Peyer's patch (tissue), 4 donors: Measurements from ENCODE around the gene OPCML. TPM values are rescaled to one million over a fixed set of nuclear protein-coding genes. Genes with fewer than 3 reads are reported as not detected.

Experiments used
- DNase-seq, 3 donors: peaks; one replicate each; pipeline ENCODE4 v3.0.0-alpha.2; 2017 to 2019
- H3K27ac ChIP-seq, 4 donors: fragments of 200-600 bp; sonication (generic); one replicate each; pipeline ENCODE4 v1.5.1; 2016 to 2019
- H3K27me3 ChIP-seq, 2 donors: fragments of 200-600 bp; sonication (generic); one replicate each; pipeline ENCODE4 v1.5.1; 2019
- H3K36me3 ChIP-seq, 3 donors: fragments of 200-600 bp; sonication (generic); one replicate each; pipeline ENCODE4 v1.5.1; 2016 to 2019
- H3K4me1 ChIP-seq, 4 donors: fragments of 200-600 bp; sonication (generic); one replicate each; pipeline ENCODE4 v1.5.1; 2016 to 2019
- H3K4me3 ChIP-seq, 4 donors: fragments of 200-600 bp; sonication (generic); 1 replicate in 3 of 4; 2 replicates in 1 of 4; pipeline ENCODE4 v1.5.1; 2016 to 2019; ENCODE audit warnings: mild to moderate bottlenecking in 1 of 4
- H3K9me3 ChIP-seq, 4 donors: fragments of 200-600 bp; sonication (generic); one replicate each; pipeline ENCODE4 v1.5.1; 2016 to 2019; ENCODE audit warnings: mild to moderate bottlenecking in 1 of 4
- CTCF ChIP-seq, 6 experiments: fragments of 450-650 bp in 4 of 6; fragments of 200-600 bp in 2 of 6; sonication (generic) in 1 of 6; IDR thresholded peaks; one replicate each; pipeline ENCODE4 v1.5.1; 2017 to 2019; ENCODE audit warnings: antibody characterized with exemption in 6 of 6, mild to moderate bottlenecking in 3 of 6, moderate library complexity in 1 of 6
- POLR2A ChIP-seq, 2 donors: fragments of 450-650 bp; IDR thresholded peaks; one replicate each; pipeline ENCODE4 v1.5.1; 2017; ENCODE audit warnings: antibody characterized with exemption in 2 of 2, mild to moderate bottlenecking in 2 of 2, moderate library complexity in 2 of 2
- total RNA-seq, 4 donors: library from RNA; depleted of rRNA; stranded (reverse); fragments of >200 nt; gene quantifications; one replicate each; pipeline ENCODE4 v1.1.0, GENCODE V29; 2016

OPCML gene
- total RNA-seq = not detected

GRCh38 chr11:133531971-133532651 lies at the start of gene OPCML:
TSS of gene OPCML (minus strand) at chr11:133532501.
- no peaks in the 10 kb centered on the region for H3K27me3 ChIP-seq
- H3K4me1 ChIP-seq = no peaks in the 10 kb centered on the region
- no peak within 1 kb of the TSS for H3K4me3 ChIP-seq
- H3K9me3 ChIP-seq = no peaks in the 10 kb centered on the region
- no peak within 1 kb of the TSS for H3K27ac ChIP-seq
- no peak for DNase-seq
- TF ChIP-seq CTCF (IDR thresholded peaks at IDR 0.05) (no peak), POLR2A (IDR thresholded peaks at IDR 0.05) (no peak)
- H3K36me3 ChIP-seq = no peaks in the 10 kb centered on the region

GRCh38 chr11:133581091-133581490 lies 48.8 kb upstream of the OPCML start:
- H3K4me1 ChIP-seq = no peaks in the 10 kb centered on the region
- no peak overlapping the region for H3K27ac ChIP-seq
- no peak for DNase-seq

GRCh38 chr11:133579165-133580031 lies 47.1 kb upstream of the OPCML start:
- no peaks in the 10 kb centered on the region for H3K9me3 ChIP-seq
- no peaks in the 10 kb centered on the region for H3K4me1 ChIP-seq
- H3K36me3 ChIP-seq = no peaks in the 10 kb centered on the region
- TF ChIP-seq CTCF (IDR thresholded peaks at IDR 0.05) = no peak
- no peak for TF ChIP-seq POLR2A (IDR thresholded peaks at IDR 0.05)
- H3K27me3 ChIP-seq = no peaks in the 10 kb centered on the region
- no peak overlapping the region for H3K27ac ChIP-seq
- H3K4me3 ChIP-seq = no peak overlapping the region
- no peak for DNase-seq

More at GRCh38 chr11:133581091-133581490, 48.8 kb upstream of the OPCML start:
- Histone ChIP-seq H3K4me3 (no peak overlapping the region), H3K27me3 (no peaks in the 10 kb centered on the region), H3K36me3 (no peaks in the 10 kb centered on the region), H3K9me3 (no peaks in the 10 kb centered on the region)
- TF ChIP-seq POLR2A (IDR thresholded peaks at IDR 0.05) = no peak
- no peak for TF ChIP-seq CTCF (IDR thresholded peaks at IDR 0.05)

GRCh38 chr11:133577403-133577802 lies 45.1 kb upstream of the OPCML start:
- H3K27me3 ChIP-seq = no peaks in the 10 kb centered on the region
- H3K9me3 ChIP-seq = no peaks in the 10 kb centered on the region
- no peaks in the 10 kb centered on the region for H3K36me3 ChIP-seq

GRCh38 chr11:133576351-133576750 lies 44.0 kb upstream of the OPCML start:
- H3K4me1 ChIP-seq = no peaks in the 10 kb centered on the region
- H3K4me3 ChIP-seq = no peak overlapping the region
- DNase-seq = no peak
- H3K27ac ChIP-seq = no peak overlapping the region
- no peaks in the 10 kb centered on the region for H3K9me3 ChIP-seq
- TF ChIP-seq POLR2A (IDR thresholded peaks at IDR 0.05) (no peak), CTCF (IDR thresholded peaks at IDR 0.05) (no peak)
- H3K36me3 ChIP-seq = no peaks in the 10 kb centered on the region
- no peaks in the 10 kb centered on the region for H3K27me3 ChIP-seq

More at GRCh38 chr11:133577403-133577802, 45.1 kb upstream of the OPCML start:
- no peaks in the 10 kb centered on the region for H3K4me1 ChIP-seq
- no peak overlapping the region for H3K27ac ChIP-seq
- TF ChIP-seq CTCF (IDR thresholded peaks at IDR 0.05) = no peak
- TF ChIP-seq POLR2A (IDR thresholded peaks at IDR 0.05) = no peak
- H3K4me3 ChIP-seq = no peak overlapping the region
- no peak for DNase-seq
